HG02973 (cell line): ENCODE data around the gene PABPN1L.

Experiments
- ATAC-seq: cut with Tn5 transposase; IDR thresholded peaks from one replicate; pipeline ENCODE4 v1.9.1; 2021; ENCODE audit warnings: moderate library complexity; ENCODE audit not compliant: unreplicated experiment

PABPN1L gene, protein sequence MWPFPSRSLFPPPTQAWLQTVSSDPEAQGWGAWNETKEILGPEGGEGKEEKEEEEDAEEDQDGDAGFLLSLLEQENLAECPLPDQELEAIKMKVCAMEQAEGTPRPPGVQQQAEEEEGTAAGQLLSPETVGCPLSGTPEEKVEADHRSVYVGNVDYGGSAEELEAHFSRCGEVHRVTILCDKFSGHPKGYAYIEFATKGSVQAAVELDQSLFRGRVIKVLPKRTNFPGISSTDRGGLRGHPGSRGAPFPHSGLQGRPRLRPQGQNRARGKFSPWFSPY

DNA sequence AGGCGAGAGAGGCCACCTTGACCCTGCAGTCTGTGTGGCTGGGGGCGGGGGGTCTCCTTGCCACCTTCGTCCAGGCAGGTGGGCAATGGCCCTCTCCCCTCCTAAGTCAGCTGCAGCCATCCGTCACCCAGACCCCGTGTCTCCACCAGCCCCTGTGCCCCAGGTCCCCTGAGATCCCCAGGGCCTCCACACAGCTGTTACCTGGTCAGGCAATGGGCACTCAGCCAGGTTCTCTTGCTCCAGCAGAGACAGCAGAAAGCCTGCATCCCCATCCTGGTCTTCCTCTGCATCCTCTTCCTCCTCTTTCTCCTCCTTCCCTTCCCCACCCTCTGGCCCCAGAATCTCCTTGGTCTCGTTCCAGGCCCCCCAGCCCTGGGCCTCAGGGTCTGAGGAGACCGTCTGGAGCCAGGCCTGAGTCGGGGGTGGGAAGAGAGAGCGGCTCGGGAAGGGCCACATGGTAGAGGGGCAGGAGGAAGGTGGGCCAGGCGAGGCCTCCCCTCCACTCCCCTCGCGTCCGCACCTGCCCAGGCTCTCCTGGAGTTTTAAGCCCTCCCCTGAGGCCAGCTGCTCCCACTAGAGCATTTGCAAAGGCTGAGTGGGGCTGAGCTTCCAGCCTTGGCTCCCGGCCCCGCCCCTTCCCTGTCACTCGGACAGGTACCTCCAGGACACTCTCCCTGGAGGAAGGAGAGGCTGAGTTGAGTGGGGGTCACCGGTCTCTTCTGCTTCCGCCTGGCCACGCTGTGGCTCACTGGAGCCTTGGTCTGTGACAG lies at the start of gene PABPN1L:
PABPN1L (minus strand) TSS at position 510 of the 770 bp plus-strand sequence; CDS start at position 456, 54 bp downstream.
- no peak for ATAC-seq

DNA sequence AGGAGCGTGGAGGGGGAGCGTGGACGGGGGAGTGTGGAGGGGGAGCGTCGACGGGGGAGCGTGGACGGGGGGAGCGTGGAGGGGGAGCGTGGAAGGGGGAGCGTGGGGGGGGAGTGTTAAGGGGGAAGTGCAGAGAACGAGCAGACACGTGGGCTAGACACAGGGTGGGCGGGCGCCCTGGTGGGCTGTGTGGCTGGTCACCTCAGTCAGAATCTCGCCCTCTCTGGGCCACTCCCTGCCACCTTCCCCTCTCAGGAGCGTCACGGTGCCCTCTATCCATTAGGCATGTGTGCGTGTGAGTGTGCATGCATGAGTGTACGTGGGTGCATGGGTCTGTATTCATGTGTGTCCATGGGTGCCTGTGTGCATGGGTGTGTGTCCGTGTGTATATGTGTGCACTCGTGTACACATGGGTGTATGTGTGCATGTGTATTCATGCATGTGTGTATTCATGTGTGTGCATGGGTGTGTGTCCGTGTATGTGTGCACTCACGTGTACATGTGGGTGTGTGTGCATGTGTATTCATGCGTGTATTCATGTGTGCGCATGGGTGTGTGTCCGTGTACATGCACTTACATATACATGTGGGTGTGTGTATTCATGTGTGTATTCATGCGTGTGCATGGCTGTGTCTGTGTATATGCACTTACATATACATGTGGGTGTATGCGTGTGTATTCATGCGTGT lies 49.3 kb upstream of the PABPN1L start:
- ATAC-seq: no peak

DNA sequence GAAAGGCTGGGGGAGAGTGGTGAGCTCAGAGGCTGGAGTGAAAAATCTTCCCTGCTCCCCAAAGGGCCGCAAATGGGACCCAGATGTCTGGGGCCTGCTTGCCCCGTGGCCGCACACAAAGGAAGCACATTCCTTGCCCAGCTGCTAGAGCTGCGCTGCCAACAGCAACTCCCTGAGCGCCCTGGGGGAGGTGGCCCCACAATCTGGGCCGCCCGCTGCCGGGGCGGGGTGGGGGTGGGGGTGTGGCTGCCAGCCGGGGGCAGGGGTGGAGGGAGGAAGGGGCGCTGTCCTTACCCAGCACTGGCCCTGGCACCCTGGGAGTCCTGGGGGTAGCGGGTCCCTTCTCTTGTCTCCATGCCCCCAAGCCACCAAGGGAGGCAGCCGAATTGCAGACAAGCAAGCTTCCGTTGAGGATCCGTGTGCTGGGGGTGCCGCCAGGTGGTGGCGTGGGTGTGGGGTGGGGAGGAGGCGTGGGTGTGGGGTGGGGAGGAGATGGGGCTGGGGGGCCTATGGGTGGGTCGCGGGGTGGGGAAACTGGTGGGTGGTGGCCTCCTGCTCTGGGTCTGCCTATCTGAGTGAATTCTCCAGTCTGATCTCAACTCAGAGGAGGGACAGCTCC lies 48.4 kb upstream of the PABPN1L start:
- no peak for ATAC-seq

GRCh38 chr16:88913870-88914269 lies 47.4 kb upstream of the PABPN1L start:
- ATAC-seq: no peak

- no peak for ATAC-seq
These were observed 46.6 kb upstream of the PABPN1L start for GRCh38 chr16:88913001-88913612.

DNA sequence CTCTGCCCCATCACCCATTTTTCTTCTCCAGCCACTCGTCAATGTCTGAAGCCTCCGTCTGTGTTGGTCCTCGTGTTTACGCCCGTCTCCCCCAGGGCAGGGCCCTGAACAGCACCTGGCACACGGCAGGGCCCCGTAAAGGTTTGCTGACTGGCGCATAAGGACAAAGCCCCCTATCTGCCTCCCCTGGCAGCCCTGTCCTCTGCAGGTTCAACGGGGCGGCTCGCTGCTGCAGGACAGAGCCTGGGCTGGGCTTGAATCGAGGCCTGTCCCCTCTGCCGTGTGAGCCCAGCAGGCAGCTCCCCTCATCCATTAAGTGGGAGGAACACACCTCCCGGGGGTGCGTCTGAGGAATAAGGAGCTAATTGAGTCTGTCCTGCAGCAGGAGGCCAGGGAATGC lies 46.1 kb upstream of the PABPN1L start:
- ATAC-seq: no peak

DNA sequence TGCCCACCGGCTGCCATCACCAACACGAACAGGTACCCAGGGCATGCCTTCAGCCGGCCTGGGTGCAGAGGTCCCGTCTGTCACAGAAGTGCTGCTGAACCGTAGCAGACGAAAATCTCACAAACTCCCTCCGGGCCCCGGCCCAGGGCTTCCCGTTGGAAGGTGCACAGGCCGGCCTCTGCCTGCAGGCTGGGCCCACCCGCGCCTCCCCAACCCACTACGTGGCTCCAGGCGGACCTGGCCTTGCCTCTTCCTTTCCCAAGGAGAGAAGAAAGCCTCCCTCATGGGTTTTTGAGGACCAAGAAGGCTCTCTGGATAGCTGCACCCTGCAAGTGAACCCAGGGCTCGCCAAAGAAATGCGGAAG lies 45.5 kb upstream of the PABPN1L start:
- ATAC-seq: no peak

- no peak for ATAC-seq
These were observed 44.9 kb upstream of the PABPN1L start for GRCh38 chr16:88911136-88911945.

DNA sequence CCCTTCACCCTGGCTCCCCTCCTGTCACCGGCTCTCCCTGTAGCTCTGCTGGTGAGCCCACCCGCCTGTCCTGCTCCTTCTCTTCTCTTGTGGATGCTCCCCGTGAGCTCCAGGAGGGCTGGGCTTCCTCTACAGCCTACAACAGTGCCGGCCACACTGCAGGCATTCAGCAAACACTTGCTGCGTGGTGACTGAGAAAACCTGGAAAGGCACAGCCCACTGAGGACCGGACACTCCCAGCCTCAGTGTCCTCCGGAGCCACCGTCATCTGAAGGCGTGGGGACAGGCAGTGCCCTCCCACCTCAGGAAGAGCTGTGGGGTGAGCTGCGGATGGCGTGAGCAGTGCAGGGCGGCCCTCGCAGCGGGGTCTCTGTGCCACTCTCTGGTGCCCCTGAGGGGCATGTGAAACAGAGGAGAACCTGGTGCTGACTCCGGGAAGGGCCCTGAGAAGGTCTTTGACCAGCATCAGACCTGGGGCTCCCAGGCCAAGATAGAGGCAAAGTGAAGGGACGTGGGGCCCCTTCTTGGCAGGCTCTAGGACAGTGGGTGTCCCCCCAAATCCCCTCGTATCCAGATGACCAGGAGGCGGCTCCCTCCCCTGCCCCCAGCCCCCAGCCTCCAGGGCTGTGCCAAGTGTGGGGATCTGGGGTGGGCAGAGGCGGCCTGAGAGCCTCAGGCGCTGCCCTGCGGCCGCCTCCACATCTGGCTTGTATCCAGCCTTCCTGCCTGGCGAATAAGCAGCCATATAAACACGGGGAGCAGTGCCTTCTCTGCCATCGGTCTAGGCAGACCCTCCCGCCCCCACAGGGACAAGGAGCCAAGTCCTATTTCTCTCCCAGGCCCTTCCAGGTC lies 44.0 kb upstream of the PABPN1L start:
- ATAC-seq: no peak

- ATAC-seq: no peak
These were observed 43.2 kb upstream of the PABPN1L start for GRCh38 chr16:88909431-88910210.

DNA sequence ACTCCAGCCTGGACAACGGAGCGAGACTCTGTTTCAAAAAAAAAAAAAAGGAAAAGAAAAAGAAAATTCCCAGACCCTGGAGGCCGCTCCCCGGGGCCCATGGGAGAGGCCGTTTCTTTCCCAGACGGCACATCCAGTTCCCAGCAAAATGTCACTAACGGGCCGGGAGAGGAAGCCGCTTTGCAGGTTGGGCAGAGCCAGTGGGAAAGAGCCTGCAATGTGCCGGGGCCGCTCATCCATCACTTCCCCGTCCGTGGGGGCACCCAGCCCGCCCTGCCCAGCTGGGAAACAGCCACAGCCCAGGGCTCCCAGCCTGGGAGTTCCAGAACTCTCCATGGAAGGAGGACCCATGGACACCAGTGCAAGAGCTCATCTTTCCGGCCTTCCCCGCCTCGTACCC lies 41.8 kb upstream of the PABPN1L start:
- no peak for ATAC-seq

GRCh38 chr16:88907768-88908167 lies 41.3 kb upstream of the PABPN1L start:
- ATAC-seq: no peak

- ATAC-seq: no peak
These were observed 40.2 kb upstream of the PABPN1L start for GRCh38 chr16:88906535-88907105.

DNA sequence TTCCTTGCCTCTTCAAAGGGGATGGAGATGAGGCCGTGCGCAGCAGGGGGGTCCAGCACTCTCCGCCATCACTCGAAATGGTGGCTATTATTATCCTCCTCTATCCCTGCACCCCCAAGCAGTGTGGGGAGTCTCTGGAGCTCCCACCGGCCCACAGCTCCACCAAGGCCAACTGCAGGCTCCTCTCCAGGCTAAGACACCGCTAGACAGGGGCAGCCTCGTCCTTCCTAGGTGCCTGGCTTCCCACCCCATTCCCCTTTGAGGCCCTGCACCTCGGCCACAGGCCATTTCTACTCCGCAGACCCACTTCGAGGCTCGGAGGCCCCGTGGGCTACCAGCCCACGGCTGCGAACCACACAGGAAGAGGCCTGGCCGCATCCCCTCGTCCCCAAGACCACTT lies 39.6 kb upstream of the PABPN1L start:
- ATAC-seq: no peak

DNA sequence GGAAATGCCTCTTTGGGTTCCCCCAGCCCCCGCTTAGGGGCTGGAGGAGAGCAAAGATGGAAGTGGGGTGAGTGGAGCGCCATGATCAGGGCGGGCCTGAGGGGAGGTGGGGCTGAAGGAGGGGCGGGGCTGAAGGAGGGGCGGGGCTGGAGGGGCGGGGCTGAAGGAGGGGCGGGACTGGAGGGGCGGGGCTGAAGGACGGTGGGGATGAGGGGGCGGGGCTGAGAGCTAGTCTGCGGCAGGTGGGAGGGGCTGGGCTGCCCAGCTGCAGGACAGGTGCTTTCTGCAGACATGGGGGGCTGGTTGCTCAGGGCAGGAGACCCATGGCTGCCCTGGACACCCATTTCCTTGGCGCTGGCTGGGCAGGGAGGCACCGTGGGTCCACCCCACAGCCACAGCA lies 39.1 kb upstream of the PABPN1L start:
- ATAC-seq: no peak

DNA sequence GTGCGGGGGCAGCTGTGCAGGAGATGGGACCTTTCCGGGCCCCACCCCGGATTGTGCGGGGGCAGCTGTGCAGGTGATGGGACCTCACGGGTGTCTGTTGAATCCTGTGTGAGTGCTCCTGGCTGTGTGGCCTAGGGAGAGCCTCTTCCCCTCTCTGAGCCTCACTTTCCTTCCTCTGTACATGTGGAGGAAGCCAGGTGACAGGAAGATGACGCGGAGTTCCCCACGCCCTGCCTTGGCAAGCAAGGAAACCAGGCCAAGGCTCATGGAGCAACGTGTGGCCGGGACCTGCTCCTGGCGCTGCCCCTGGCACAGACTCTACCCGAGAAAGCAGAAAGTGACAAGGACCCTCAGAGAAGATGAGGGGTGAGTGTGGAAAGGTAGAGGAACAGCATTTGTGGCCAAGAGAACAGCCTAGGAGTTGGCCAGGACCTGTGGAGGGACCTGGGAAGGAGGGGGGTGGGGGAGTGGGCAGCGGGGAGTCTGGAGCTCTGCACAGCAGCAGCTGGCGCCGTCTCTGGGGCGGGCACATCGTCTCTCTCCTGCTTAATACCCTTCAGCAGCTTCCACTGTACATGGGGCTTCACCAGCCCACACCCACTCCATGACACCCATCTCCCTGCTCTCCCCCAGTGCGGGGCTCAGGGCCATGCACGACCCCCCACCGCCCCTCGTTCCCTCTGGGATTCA lies 38.4 kb upstream of the PABPN1L start:
- ATAC-seq: no peak

DNA sequence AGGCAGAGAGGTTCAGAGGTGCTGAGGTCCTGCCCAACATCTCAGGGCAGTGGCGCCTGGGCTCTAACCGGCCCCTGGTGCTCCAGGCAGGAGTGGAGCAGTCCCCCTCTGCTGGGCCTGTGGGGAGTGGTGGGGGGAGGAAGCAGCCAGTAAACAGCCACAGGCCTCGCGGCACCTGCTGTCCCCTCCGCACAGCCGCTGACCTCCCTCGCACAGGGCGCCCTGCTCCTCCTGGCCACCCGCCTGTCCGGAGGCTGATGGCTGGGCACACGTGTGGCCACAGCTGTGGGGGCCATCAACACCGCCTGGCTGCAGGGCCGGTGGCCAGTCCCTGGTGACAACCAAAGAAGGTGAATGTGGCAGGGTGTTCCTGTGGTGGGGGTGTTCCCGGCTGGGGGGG lies 36.8 kb upstream of the PABPN1L start:
- no peak for ATAC-seq

GRCh38 chr16:88902744-88903143 lies 36.3 kb upstream of the PABPN1L start:
- no peak for ATAC-seq
